Spleen (tissue), 7 donors: ENCODE measurements around the gene PAX7.

ENCODE experiments used
- POLR2A ChIP-seq, 3 donors: fragments of 450-650 bp; IDR thresholded peaks; one replicate each; pipeline ENCODE4 v1.5.1; 2017; ENCODE audit warnings: antibody characterized with exemption in 3 of 3, mild to moderate bottlenecking in 1 of 3
- POLR2AphosphoS5 ChIP-seq, 3 donors: sonication (generic); formaldehyde crosslinking; IDR thresholded peaks; one replicate each; pipeline ENCODE4 v1.5.1; 2017; ENCODE audit warnings: antibody characterized with exemption in 3 of 3
- TF ChIP-seq, protein P1 (sequence below), 11 experiments: fragments of 200-600 bp in 7 of 11; fragments of 450-650 bp in 4 of 11; sonication (generic) in 4 of 11; IDR thresholded peaks in 8 of 11; conservative IDR thresholded peaks in 3 of 11; 1 replicate in 7 of 11; 2 replicates in 4 of 11; pipeline versions ENCODE4 v1.4.0 to v1.8.0; 2016 to 2021; ENCODE audit warnings: antibody characterized with exemption in 11 of 11, inconsistent platforms in 4 of 11, mild to moderate bottlenecking in 1 of 11
- donor health status: DM: no; HTN: no; CAD: no; lungs with moderate emphysema.
- donor health status: DM: no; HTN: no; CAD: no.
- donor health status: DM: no; HTN: no; CAD: no.

DNA sequence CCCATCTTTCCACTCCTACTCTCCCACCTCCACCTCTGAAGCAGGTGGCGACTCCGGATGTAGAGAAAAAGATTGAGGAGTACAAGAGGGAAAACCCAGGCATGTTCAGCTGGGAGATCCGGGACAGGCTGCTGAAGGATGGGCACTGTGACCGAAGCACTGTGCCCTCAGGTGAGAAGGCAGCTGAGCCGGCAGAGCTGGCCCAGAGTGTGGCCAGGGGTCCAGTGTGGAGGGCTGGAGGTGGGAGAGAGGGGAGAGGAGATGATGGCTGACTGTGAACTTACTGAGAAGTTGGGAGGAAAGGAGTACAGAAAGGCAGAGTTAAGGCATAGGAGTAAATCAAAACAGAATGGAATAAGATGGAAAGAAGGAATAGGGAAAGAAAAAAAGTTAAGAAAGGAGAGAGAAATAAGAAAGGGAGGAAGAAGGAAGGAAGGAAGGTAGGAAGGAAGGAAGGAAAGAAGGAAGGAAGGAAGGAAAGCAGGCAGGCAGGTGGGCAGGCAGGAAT, 4.5 kb downstream of the PAX7 start:
- TF ChIP-seq, protein P1, sequence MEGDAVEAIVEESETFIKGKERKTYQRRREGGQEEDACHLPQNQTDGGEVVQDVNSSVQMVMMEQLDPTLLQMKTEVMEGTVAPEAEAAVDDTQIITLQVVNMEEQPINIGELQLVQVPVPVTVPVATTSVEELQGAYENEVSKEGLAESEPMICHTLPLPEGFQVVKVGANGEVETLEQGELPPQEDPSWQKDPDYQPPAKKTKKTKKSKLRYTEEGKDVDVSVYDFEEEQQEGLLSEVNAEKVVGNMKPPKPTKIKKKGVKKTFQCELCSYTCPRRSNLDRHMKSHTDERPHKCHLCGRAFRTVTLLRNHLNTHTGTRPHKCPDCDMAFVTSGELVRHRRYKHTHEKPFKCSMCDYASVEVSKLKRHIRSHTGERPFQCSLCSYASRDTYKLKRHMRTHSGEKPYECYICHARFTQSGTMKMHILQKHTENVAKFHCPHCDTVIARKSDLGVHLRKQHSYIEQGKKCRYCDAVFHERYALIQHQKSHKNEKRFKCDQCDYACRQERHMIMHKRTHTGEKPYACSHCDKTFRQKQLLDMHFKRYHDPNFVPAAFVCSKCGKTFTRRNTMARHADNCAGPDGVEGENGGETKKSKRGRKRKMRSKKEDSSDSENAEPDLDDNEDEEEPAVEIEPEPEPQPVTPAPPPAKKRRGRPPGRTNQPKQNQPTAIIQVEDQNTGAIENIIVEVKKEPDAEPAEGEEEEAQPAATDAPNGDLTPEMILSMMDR (IDR thresholded peaks at IDR 0.05 in 8 of 11, conservative IDR thresholded peaks at IDR 0.05 in 3 of 11): no peak
- TF ChIP-seq POLR2AphosphoS5 (IDR thresholded peaks at IDR 0.05): no peak
- TF ChIP-seq POLR2A (IDR thresholded peaks at IDR 0.05): no peak
